Adipocyte (in vitro differentiated cells): ENCODE data around the gene MYCBP2.
A peak's percentile ranks its signal among the peaks of the same experiment; 100 is the strongest.
"Not testable (repeated sequence)": the region's sequence is repeated elsewhere in the genome, so short reads cannot be mapped to it uniquely, and the experiment has no call there.

Source experiments
- DNase-seq: peaks from one replicate; pipeline ENCODE4 v3.0.0-alpha.2; 2015; ENCODE audit warnings: low read depth
- H3K27me3 ChIP-seq: replicated peaks from 2 replicates; pipeline ENCODE4 v1.7.0; 2013; ENCODE audit warnings: mild to moderate bottlenecking, low read length, moderate library complexity; ENCODE audit not compliant: control insufficient read depth, insufficient read depth
- H3K36me3 ChIP-seq: 2 replicates; pipeline ENCODE4 v1.7.0; 2013; ENCODE audit warnings: low read length, mild to moderate bottlenecking, moderate library complexity; ENCODE audit not compliant: control insufficient read depth, insufficient read depth, severe bottlenecking
- H3K4me1 ChIP-seq: 2 replicates; pipeline ENCODE4 v1.7.0; 2013; ENCODE audit warnings: mild to moderate bottlenecking, low read length, moderate library complexity; ENCODE audit not compliant: control insufficient read depth, insufficient read depth
- H3K4me3 ChIP-seq: 2 replicates; pipeline ENCODE4 v1.7.0; 2013; ENCODE audit warnings: mild to moderate bottlenecking, low read length, moderate library complexity
- H3K9ac ChIP-seq: 2 replicates; pipeline ENCODE4 v1.7.0; 2013; ENCODE audit warnings: mild to moderate bottlenecking, low read length, moderate library complexity
- H3K9me3 ChIP-seq: 2 replicates; pipeline ENCODE4 v1.7.0; 2013; ENCODE audit warnings: mild to moderate bottlenecking, low read length, moderate library complexity; ENCODE audit not compliant: control insufficient read depth

The MYCBP2 gene

DNA sequence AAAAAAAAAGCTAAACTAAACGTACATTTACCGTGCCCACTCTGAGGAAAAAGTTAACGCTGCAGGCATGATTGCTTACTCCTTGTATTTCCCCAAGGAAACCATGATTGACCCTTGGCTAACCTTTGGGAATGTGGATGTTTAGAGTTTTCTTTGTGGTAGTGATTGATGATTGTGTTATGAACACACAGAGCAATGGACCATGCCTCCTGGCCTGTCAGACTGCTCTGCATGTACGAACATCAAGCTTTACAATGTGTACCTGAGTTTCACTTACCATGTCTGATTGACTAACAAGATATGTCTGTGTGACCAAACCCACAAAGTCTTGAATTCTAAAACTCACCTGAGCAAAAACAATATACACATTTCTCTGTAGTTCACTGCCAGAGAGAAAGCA, 35.1 kb downstream of the MYCBP2 start:
- H3K4me3 ChIP-seq: no peak overlapping the region
- peaks cover 84% of the 10 kb centered on the region for H3K36me3 ChIP-seq
- no peaks in the 10 kb centered on the region for H3K27me3 ChIP-seq
- peaks cover 2% of the 10 kb centered on the region for H3K4me1 ChIP-seq
- H3K9ac ChIP-seq: no peak overlapping the region
- DNase-seq: no peak
- no peaks in the 10 kb centered on the region for H3K9me3 ChIP-seq

DNA sequence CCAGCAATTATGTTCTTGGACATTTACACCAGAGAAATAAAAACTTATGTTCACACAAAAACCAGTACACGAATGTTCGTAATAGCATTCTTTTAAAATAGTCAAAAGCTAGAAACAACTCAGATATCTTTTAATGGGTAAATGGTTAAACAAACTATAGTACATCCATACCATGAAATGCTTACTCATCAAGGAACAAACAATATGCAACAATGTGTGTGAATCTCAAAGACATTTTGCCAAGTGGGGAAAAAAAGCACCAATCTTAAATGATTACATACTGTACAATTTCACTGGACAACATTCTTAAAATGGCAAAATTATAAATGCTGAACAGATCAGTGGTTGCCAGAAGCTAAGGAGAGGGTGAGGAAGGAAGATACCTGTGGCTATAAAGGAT, 36.6 kb downstream of the MYCBP2 start:
- no peak overlapping the region for H3K9ac ChIP-seq
- H3K27me3 ChIP-seq: no peaks in the 10 kb centered on the region
- H3K9me3 ChIP-seq: no peaks in the 10 kb centered on the region
- no peak for DNase-seq
- H3K4me1 ChIP-seq: no peaks in the 10 kb centered on the region
- H3K36me3 ChIP-seq: peaks cover 83% of the 10 kb centered on the region
- H3K4me3 ChIP-seq: no peak overlapping the region

DNA sequence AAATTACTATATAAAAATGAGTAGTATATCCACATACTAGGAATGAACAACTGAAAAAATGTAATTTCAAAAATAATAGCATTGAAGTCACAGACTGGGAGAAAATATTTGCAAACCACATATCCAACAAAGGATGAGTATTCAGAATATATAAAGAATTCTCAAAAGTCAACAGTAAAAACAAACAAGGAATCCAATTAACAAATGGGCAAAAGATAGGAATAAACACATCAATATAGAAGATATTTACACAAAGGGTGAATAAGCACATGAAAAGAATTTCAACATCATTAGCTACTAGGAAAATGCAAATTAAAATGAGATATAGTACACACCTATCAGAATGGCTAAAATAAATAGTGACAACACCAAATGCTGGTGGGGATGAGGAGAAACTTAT, 37.0 kb downstream of the MYCBP2 start:
- Histone ChIP-seq H3K36me3 (peaks cover 84% of the 10 kb centered on the region), H3K9ac (no peak overlapping the region), H3K4me1 (no peaks in the 10 kb centered on the region), H3K4me3 (no peak overlapping the region), H3K9me3 (no peaks in the 10 kb centered on the region), H3K27me3 (no peaks in the 10 kb centered on the region)
- DNase-seq: no peak

DNA sequence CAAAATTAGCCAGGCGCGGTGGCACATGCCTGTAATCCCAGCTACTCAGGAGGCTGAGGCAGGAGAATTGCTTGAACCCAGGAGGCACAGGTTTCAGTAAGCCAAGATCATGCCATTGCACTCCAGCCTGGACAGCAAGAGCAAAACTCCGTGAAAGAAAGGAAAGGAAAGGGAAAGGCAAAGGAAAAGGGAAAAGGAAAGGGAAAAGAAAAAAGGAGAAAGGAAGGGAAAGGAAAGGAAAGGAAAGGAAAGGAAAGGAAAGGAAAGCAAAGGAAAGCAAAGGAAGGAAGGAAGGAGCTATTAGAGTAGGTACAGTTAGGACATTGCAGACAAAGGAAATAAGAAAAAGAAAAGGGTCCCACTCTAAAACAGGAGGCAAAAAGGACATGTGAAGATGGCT, 41.3 kb downstream of the MYCBP2 start:
- H3K4me1 ChIP-seq, H3K9ac ChIP-seq, H3K27me3 ChIP-seq, H3K4me3 ChIP-seq, DNase-seq, H3K9me3 ChIP-seq: not testable (repeated sequence)
- peaks cover 77% of the 10 kb centered on the region for H3K36me3 ChIP-seq

DNA sequence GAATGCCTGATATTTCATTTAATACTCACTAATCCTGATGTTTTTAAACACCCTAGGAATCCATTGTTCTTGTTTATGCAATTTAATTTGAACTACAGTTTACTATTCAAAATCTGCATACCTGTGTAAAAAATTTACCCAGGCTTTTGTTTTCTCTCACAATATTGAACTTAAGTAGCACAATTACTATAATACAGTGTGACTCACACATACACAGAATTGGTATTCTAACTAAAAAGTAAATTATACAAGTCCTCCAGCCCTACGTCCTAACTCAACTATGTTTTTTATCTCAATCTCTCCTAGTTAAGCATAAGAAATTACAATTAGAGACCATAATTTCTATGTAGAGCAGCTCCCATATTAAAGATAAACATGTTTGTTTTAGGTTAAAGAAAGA, 41.8 kb downstream of the MYCBP2 start:
- Histone ChIP-seq H3K27me3 (no peaks in the 10 kb centered on the region), H3K36me3 (peaks cover 72% of the 10 kb centered on the region), H3K4me3 (no peak overlapping the region), H3K4me1 (peaks cover 3% of the 10 kb centered on the region), H3K9ac (no peak overlapping the region), H3K9me3 (no peaks in the 10 kb centered on the region)
- no peak for DNase-seq

DNA sequence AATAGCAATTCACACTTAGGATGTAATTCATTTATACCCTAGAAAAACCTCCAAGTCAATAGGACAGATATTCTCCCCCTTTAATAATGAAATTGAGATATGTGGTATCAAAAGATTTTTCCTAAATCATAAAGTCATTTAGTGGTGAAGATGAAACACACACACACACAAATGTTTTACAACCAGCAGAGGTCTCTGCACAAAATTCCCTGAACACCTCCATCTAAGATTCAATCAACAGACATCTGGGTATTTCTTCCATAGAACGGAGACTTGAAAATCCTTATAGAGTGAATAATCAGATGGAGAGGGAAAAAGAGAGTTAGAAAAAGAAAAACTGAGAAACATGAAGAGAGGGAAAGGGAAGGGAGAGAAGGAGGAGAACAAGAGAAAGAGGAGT, 52.8 kb downstream of the MYCBP2 start:
- H3K9ac ChIP-seq: no peak overlapping the region
- no peak overlapping the region for H3K4me3 ChIP-seq
- H3K27me3 ChIP-seq: no peaks in the 10 kb centered on the region
- peaks cover 81% of the 10 kb centered on the region for H3K36me3 ChIP-seq
- no peaks in the 10 kb centered on the region for H3K9me3 ChIP-seq
- peaks cover 8% of the 10 kb centered on the region for H3K4me1 ChIP-seq
- no peak for DNase-seq

DNA sequence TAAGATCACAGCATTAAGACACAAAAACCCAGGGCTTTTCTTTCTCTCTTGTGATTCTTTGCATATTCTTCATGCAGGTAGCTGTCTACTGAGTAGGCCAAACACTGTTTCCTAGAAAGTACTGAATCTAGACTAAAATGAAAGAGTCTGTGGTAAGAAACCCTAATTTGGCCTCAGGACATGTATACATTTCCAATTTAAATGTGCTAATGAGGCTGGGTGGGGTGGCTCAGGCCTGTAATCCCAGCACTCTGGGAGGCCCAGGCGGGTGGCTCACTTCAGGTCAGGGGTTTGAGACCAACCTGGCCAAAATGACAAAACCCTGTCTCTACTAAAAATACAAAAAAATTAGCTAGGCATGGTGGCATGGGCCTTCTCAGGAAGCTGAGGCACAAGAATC, 57.8 kb downstream of the MYCBP2 start:
- Histone ChIP-seq H3K27me3 (no peaks in the 10 kb centered on the region), H3K4me1 (peaks cover 12% of the 10 kb centered on the region), H3K36me3 (peaks cover 93% of the 10 kb centered on the region), H3K9me3 (no peaks in the 10 kb centered on the region), H3K9ac (no peak overlapping the region), H3K4me3 (no peak overlapping the region)
- DNase-seq: no peak

DNA sequence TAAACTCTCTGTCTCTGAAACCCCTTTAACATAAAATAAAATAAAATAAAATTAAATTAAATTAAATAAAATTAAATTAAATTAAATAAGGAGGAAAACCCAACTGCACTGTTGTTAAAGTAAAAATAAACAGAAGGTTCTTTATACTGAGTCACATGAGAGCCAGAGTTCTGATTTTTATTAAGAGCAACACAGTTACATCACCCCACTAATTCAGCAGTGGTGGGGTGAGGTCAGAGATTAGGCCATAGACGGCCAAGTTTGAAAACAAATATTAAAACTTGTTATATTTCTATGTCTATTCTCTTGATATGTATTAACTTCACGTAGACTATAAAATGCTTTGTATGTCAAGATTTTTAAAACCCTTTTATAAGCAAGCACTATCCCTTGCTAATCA, 59.5 kb downstream of the MYCBP2 start:
- Histone ChIP-seq H3K4me3 (no peak overlapping the region), H3K27me3 (no peaks in the 10 kb centered on the region), H3K36me3 (peaks cover 99% of the 10 kb centered on the region), H3K4me1 (peaks cover 12% of the 10 kb centered on the region), H3K9ac (peak overlapping the region; percentile 44), H3K9me3 (no peaks in the 10 kb centered on the region)
- peak; percentile 10 for DNase-seq

GRCh38 chr13:77265336-77265735, 61.6 kb downstream of the MYCBP2 start:
- DNase-seq: no peak
- Histone ChIP-seq H3K4me1 (peaks cover 12% of the 10 kb centered on the region), H3K4me3 (no peak overlapping the region), H3K9me3 (no peaks in the 10 kb centered on the region), H3K27me3 (no peaks in the 10 kb centered on the region), H3K9ac (no peak overlapping the region), H3K36me3 (peaks cover 98% of the 10 kb centered on the region)

DNA sequence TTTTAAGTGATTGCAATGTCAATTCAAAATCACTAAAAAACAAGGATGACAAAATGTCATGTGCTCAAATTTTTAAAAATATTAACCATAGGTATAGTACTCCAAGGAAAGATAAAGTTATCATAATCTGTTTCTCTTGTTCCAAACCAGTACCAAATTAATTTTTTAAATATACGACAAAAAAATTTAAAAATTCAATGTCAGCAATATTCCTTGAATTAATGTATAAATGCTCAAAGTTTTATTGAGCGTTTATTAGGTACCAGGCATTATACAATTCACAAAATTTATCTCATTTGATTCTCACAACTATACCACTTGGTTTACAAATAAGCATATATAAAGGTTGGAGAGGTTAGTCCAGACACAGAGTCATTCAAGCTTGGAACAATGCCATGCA, 64.7 kb downstream of the MYCBP2 start:
- no peak overlapping the region for H3K9ac ChIP-seq
- H3K27me3 ChIP-seq: no peaks in the 10 kb centered on the region
- peaks cover 99% of the 10 kb centered on the region for H3K36me3 ChIP-seq
- H3K4me1 ChIP-seq: peaks cover 4% of the 10 kb centered on the region
- no peak for DNase-seq
- no peaks in the 10 kb centered on the region for H3K9me3 ChIP-seq
- H3K4me3 ChIP-seq: no peak overlapping the region

- Histone ChIP-seq H3K4me1 (no peaks in the 10 kb centered on the region), H3K36me3 (peaks cover 75% of the 10 kb centered on the region), H3K27me3 (no peaks in the 10 kb centered on the region), H3K9ac (no peak overlapping the region), H3K9me3 (no peaks in the 10 kb centered on the region), H3K4me3 (no peak overlapping the region)
- DNase-seq: no peak
These were observed 75.9 kb downstream of the MYCBP2 start for GRCh38 chr13:77250975-77251374.

GRCh38 chr13:77245224-77245623, 81.7 kb downstream of the MYCBP2 start:
- peaks cover 77% of the 10 kb centered on the region for H3K36me3 ChIP-seq
- not testable (repeated sequence) for H3K4me1 ChIP-seq, H3K27me3 ChIP-seq, H3K4me3 ChIP-seq, DNase-seq, H3K9me3 ChIP-seq, H3K9ac ChIP-seq
